GM12874 (cell line): ENCODE measurements around the gene MYLK2.

Experiments used
- TF ChIP-seq, protein P1 (sequence below): IDR thresholded peaks from 2 replicates; pipeline ENCODE4 v1.5.1; 2011; ENCODE audit warnings: low read depth, mild to moderate bottlenecking, control low read depth, low read length, moderate library complexity; ENCODE audit not compliant: insufficient read depth

MYLK2 gene

DNA sequence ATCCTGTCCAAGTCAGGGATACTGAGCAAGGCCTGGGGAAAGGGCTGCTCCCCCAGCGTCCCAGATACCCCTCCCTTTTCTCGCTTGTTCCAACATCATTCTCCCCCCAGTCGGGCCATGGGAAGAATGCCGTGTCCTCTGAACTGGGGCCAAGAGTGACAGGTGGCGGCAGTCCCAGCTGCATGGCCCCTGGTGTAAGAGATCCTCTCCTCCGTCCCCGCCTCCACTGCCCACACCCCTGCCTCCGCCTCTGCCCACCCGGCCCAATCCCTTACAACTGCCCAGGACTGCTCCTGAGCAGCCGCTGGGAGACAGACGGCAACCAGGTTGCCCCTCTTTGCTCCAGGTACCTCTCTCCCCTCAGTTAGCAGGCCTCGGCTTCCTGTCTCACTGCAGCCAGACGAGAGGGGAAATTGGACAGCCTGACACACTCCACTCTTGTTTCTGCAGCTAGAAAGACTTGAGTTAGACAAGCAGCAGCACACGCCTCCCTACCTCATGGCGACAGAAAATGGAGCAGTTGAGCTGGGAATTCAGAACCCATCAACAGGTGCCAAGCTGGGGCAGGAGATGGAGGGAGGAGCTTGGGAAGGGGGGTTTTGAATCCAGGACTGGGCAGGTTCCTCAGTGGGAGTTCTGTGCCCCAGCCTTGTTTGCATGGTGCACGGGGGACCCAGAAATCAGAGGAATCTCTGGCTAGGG lies at the start of gene MYLK2:
Gene MYLK2 (plus strand): TSS at position 274 of the 702 bp plus-strand sequence. CDS start 225 bp downstream, at position 499.
- TF ChIP-seq, protein P1, sequence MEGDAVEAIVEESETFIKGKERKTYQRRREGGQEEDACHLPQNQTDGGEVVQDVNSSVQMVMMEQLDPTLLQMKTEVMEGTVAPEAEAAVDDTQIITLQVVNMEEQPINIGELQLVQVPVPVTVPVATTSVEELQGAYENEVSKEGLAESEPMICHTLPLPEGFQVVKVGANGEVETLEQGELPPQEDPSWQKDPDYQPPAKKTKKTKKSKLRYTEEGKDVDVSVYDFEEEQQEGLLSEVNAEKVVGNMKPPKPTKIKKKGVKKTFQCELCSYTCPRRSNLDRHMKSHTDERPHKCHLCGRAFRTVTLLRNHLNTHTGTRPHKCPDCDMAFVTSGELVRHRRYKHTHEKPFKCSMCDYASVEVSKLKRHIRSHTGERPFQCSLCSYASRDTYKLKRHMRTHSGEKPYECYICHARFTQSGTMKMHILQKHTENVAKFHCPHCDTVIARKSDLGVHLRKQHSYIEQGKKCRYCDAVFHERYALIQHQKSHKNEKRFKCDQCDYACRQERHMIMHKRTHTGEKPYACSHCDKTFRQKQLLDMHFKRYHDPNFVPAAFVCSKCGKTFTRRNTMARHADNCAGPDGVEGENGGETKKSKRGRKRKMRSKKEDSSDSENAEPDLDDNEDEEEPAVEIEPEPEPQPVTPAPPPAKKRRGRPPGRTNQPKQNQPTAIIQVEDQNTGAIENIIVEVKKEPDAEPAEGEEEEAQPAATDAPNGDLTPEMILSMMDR: no peak

- TF ChIP-seq, protein P1: no peak
Observed at GRCh38 chr20:31769681-31770080, 49.5 kb upstream of the MYLK2 start.

DNA sequence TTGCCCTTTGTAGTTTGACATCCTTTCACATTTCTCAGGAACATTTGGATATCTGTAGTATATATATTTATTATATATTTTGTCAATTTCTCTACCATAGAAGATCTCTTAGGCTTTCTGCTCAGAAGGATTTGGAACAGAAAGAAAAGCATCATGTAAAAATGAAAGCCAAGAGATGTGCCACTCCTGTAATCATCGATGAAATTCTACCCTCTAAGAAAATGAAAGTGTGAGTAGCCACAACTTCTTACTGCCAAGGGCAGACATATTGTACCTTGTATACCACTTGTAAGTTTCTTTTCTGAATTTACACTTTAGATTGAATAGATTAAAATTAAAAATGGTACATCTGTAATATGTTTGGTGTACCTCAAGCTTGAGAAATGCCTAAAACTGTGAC lies 48.9 kb upstream of the MYLK2 start:
- TF ChIP-seq, protein P1: no peak

- TF ChIP-seq, protein P1: no peak
Observed at GRCh38 chr20:31774408-31774807, 44.7 kb upstream of the MYLK2 start.

- TF ChIP-seq, protein P1: no peak
Observed at GRCh38 chr20:31780839-31781238, 38.3 kb upstream of the MYLK2 start.

DNA sequence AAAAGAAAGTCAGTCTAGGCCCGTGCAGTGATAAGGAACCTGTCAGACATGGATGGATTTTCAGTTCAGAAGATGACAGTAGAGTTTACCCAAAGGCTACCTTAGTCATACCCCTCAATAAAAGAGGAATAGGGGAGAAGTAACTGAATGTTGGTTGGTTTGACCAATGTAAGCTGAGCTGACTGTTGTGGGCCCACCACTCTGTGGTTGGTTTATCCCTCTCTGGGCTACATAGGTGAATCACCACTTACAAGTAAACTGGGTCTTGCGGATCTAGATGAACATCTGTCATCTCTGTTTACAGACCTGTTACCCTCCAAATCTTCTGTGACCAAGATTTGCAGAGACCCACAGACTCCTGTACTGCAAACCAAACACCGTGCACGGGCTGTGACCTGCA lies 37.2 kb upstream of the MYLK2 start:
- TF ChIP-seq, protein P1: no peak

- TF ChIP-seq, protein P1: no peak
Observed at GRCh38 chr20:31784354-31785044, 34.7 kb upstream of the MYLK2 start.
